AG04450 (cell line): Measurements from ENCODE around the gene HP1BP3. TPM values are rescaled to one million over a fixed set of nuclear protein-coding genes. Genes with fewer than 3 reads are reported as not detected.

Experiments used
- CTCF ChIA-PET: fragments of 300-600, 350-600 bp; formaldehyde crosslinking; extraction: SDS; loops from one replicate; lab custom pipeline; 2022; ENCODE audit warnings: antibody characterized with exemption, inconsistent platforms; lab: Charles Lee
- POLR2A ChIA-PET: fragments of 350-600 bp; formaldehyde crosslinking; extraction: SDS; loops from one replicate; lab custom pipeline; 2021; ENCODE audit warnings: antibody characterized with exemption, inconsistent platforms; lab: Yijun Ruan, JAX
- DNase-seq: peaks from one replicate; pipeline ENCODE4 v3.0.0-alpha.2; 2011; ENCODE audit warnings: low read depth, low spot score
- H3K27ac ChIP-seq: one replicate; pipeline ENCODE4 v1.5.1; 2012; ENCODE audit warnings: low read depth, low read length, control low read depth
- H3K27me3 ChIP-seq: one replicate; pipeline ENCODE4 v1.6.0; 2012; ENCODE audit warnings: low read length; ENCODE audit not compliant: control insufficient read depth, insufficient read depth
- H3K4me3 ChIP-seq: 2 replicates; pipeline ENCODE4 v1.5.1; 2011; ENCODE audit warnings: mild to moderate bottlenecking, low read depth, low read length, control low read depth
- H3K9me3 ChIP-seq: 2 replicates; pipeline ENCODE4 v1.5.1; 2012; ENCODE audit warnings: low read length; ENCODE audit not compliant: control insufficient read depth, insufficient read depth
- polyA plus RNA-seq: library from polyadenylated mRNA; depleted of rRNA; stranded (reverse); fragments of >200 nt; gene quantifications from 2 replicates; pipeline ENCODE4 v1.2.3, GENCODE V29; 2011
- TF ChIP-seq, protein P1 (sequence below): IDR thresholded peaks from 2 replicates; pipeline ENCODE4 v1.5.1; 2011; ENCODE audit warnings: low read depth, low read length, control low read depth, inconsistent platforms

HP1BP3 gene
- polyA plus RNA-seq, 1 experiment, result 203 TPM

DNA sequence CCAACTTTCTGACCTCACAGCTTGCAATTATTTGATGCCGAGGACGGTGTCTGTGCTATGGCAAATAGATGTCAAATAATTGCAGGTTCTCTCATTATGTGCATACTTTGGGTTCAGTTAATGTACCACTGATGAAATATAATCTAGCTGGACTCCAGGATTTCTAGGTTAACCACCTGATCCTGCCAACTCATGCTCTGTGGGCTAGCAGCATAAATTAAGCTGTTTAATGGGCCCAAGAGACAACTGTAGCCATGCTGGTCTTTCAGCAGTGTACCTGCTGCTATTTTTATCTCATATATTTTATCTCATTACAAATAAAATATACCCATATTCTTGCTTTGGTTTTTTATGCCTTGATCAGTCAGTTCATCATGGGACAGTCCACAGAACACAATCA lies 43.3 kb upstream of the HP1BP3 start:
- TF ChIP-seq, protein P1, sequence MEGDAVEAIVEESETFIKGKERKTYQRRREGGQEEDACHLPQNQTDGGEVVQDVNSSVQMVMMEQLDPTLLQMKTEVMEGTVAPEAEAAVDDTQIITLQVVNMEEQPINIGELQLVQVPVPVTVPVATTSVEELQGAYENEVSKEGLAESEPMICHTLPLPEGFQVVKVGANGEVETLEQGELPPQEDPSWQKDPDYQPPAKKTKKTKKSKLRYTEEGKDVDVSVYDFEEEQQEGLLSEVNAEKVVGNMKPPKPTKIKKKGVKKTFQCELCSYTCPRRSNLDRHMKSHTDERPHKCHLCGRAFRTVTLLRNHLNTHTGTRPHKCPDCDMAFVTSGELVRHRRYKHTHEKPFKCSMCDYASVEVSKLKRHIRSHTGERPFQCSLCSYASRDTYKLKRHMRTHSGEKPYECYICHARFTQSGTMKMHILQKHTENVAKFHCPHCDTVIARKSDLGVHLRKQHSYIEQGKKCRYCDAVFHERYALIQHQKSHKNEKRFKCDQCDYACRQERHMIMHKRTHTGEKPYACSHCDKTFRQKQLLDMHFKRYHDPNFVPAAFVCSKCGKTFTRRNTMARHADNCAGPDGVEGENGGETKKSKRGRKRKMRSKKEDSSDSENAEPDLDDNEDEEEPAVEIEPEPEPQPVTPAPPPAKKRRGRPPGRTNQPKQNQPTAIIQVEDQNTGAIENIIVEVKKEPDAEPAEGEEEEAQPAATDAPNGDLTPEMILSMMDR, result no peak
- H3K9me3 ChIP-seq, result 0 out of 2 replicates have a peak, but pooled peaks cover 3% of the 10 kb centered on the region
- CTCF ChIA-PET, result interaction anchor here (1.2 to 1.3 kb wide), 2 partner anchors 18 to 365 kb away, joined by 3 to 4 read pairs; no protein-coding TSS in a partner anchor
- H3K27me3 ChIP-seq, result no peaks in the 10 kb centered on the region
- POLR2A ChIA-PET, result interaction anchor here (0.5 kb wide), 1 partner anchor 561 kb away, joined by 5 read pairs; no protein-coding TSS in a partner anchor
- H3K4me3 ChIP-seq, result no peak overlapping the region
- DNase-seq, result no peak
- no peak overlapping the region for H3K27ac ChIP-seq

DNA sequence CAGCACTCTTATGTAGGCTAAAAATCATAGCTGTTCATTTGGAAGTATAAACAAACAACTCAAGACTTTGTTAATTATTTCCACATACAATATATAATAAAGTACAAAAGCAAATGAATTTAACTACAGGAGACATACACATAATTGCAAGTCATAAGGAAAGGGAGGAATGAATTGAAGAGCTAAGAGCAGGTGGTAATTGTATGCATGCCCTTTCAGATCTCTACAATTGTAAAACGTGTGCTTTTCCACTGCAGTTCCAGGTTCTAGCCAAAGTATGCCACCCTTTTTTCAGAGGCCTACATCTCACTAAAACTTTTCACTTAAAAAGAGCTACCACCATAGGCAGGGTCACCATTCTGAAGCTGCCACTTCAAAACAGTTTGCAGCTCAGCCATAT lies 42.8 kb upstream of the HP1BP3 start:
- ChIA-PET CTCF (no interaction called here), POLR2A (interaction anchor here (0.5 kb wide), 1 partner anchor 561 kb away, joined by 5 read pairs; no protein-coding TSS in a partner anchor)
- no peak overlapping the region for H3K4me3 ChIP-seq
- TF ChIP-seq, protein P1, result no peak
- DNase-seq, result no peak
- H3K27me3 ChIP-seq, result no peaks in the 10 kb centered on the region
- 0 out of 2 replicates have a peak, but pooled peaks cover 3% of the 10 kb centered on the region for H3K9me3 ChIP-seq
- H3K27ac ChIP-seq, result no peak overlapping the region

DNA sequence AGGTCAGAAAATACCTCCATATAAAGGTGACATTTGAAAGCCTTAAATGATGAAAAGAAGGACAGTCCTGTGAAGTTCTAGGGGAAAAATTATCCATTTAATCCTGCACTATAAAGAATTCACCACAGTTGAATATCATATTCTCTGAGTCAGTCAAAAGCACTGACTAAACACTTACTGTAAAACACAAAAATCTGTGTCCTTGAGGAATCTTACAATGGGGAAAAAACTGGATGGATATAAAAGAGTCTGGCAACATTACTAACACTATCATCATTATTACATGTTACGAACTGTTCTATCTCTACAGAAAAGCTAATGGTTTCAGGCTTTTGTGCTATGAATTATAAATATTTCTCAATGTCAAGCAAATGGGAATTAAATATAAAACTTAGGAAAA lies 42.4 kb upstream of the HP1BP3 start:
- CTCF ChIA-PET, result no interaction called here
- 0 out of 2 replicates have a peak, but pooled peaks cover 3% of the 10 kb centered on the region for H3K9me3 ChIP-seq
- no peak overlapping the region for H3K4me3 ChIP-seq
- POLR2A ChIA-PET, result no interaction called here
- H3K27ac ChIP-seq, result no peak overlapping the region
- no peaks in the 10 kb centered on the region for H3K27me3 ChIP-seq
- DNase-seq, result no peak
- TF ChIP-seq, protein P1, result no peak

DNA sequence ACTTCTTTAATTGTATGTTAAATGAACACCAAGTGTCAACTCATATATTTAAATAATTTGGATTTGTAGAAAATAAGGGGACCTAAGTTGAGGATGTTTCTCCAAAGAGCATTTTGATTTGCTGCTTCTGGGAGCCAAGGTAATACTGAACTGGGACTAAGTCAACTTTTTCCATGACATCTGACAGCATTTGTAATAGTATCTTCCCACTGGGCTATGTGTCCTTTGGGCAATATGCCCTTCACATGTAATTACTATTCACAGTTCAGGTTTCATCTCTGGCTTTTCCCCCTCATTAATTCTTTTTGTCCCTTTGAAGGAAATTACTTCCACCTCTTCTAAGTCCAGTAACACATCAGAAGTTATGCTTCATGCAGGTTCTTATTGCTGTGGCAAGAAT lies 36.7 kb upstream of the HP1BP3 start:
- no peak overlapping the region for H3K4me3 ChIP-seq
- no peaks in the 10 kb centered on the region for H3K27me3 ChIP-seq
- ChIA-PET CTCF (interaction anchor here (2.1 kb wide), 1 partner anchor 371 kb away, joined by 6 read pairs; no protein-coding TSS in a partner anchor), POLR2A (no interaction called here)
- TF ChIP-seq, protein P1, result no peak
- H3K27ac ChIP-seq, result no peak overlapping the region
- no peak for DNase-seq
- H3K9me3 ChIP-seq, result no peaks in the 10 kb centered on the region

GRCh38 chr1:20821466-20821865 lies 34.4 kb upstream of the HP1BP3 start:
- no peaks in the 10 kb centered on the region for H3K27me3 ChIP-seq
- no peak for DNase-seq
- no peaks in the 10 kb centered on the region for H3K9me3 ChIP-seq
- H3K4me3 ChIP-seq, result no peak overlapping the region
- ChIA-PET POLR2A (interaction anchor here (0.6 kb wide), 1 partner anchor 314 kb away, joined by 4 read pairs; no protein-coding TSS in a partner anchor), CTCF (no interaction called here)
- H3K27ac ChIP-seq, result no peak overlapping the region
- TF ChIP-seq, protein P1, result no peak
